B cell (primary cell): Measurements from ENCODE around the gene MAG.

ENCODE experiments used
- CTCF ChIP-seq: fragments of 200-600 bp; IDR thresholded peaks from one replicate; pipeline ENCODE4 v1.8.0; 2022; ENCODE audit warnings: antibody characterized with exemption, mild to moderate bottlenecking
- EZH2 ChIP-seq: IDR thresholded peaks from 2 replicates; pipeline ENCODE4 v1.6.1; 2012; ENCODE audit warnings: borderline replicate concordance, low read depth, mild to moderate bottlenecking, moderate library complexity, low read length; ENCODE audit not compliant: insufficient read depth, poor library complexity, severe bottlenecking

- TF ChIP-seq CTCF: no peak
- TF ChIP-seq EZH2: no peak
Measured at GRCh38 chr19:35305181-35305580, 13.2 kb downstream of the MAG start.
